NAMALWA (cell line): ENCODE results near the gene LEUTX.
"Not testable (repeated sequence)": the region's sequence is repeated elsewhere in the genome, so short reads cannot be mapped to it uniquely, and the experiment has no call there.

ENCODE experiments used
- DNase-seq: peaks from one replicate; pipeline ENCODE4 v3.0.0-alpha.2; 2015; ENCODE audit warnings: low spot score

The LEUTX gene, protein sequence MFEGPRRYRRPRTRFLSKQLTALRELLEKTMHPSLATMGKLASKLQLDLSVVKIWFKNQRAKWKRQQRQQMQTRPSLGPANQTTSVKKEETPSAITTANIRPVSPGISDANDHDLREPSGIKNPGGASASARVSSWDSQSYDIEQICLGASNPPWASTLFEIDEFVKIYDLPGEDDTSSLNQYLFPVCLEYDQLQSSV

DNA sequence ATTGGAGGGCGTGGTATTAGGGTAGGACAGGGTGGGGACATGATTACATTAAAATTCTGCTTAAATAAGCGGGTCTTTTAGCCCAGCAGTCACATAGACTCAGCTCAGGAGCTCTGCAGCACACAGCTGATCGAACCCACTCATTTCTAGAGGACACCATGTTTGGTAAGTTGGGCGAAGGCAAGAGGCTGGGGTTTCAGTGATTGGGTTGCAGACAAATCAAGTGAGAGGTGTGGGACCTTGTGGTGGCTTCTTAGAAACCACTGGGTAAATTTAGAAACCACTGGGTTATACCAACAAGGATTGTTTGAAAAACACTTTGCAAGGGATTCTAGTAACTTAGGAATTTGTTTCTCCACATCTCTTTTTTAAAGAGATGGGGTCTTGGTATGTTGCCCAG is at the start of gene LEUTX:
Gene LEUTX (plus strand): TSS at position 92 of the 400 bp plus-strand sequence. CDS start 67 bp downstream, at position 159.
- no peak for DNase-seq

DNA sequence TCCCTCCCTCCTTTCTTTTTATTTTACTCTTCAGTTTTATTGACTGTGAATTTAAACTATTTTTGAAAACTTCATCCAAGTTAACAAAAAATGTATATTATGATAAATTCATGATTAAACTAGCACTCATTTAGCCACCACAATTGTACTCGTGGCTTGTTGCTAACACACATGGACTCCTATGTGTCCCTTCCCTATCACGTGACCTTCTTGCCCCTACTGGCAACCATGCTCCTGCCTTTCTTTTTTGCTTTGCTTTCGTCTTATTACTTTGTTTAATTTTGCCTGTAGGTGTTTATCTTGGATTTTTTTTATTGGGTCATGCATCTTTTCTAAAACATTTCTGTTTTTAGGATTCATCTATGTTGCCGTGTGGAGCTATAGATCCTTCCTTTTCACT is 49.1 kb upstream of the LEUTX start:
- no peak for DNase-seq

DNA sequence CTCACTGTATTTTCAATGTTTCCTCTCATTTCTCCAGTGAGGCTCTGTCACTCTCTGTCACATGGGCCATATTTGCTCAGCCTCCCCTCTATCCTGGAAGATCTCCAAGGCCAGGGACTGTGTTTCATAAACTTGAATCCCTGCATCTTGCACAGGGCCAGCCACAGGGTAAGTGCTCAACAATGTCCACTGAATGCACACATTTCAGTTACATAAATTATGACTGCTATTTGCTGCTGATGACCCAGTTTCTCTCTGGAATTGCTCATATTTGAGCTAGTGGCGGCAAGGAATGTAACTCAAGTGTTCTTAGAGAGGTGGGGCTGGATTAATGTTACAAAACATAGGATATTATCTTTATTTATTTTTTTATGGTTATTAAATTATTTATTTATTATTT is 47.0 kb upstream of the LEUTX start:
- no peak for DNase-seq

DNA sequence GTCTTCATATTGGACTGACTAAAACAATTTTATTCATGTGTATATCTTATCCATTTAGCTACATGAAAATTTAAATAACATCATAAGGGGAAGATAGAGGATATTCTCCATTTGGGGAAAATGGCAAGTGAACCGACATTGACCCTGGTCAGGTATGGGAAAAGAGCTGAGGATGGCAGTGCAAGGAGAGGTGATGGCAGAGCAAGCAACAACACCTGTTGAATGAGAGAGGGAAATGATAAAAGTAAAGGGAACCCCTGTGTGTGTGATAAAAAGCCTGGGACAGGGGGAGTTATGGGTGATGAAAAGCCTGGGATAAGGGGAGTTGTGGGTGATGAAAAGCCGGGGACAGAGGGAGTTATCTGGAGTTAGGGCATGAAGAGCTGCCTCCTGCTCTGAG is 44.8 kb upstream of the LEUTX start:
- DNase-seq = no peak

DNA sequence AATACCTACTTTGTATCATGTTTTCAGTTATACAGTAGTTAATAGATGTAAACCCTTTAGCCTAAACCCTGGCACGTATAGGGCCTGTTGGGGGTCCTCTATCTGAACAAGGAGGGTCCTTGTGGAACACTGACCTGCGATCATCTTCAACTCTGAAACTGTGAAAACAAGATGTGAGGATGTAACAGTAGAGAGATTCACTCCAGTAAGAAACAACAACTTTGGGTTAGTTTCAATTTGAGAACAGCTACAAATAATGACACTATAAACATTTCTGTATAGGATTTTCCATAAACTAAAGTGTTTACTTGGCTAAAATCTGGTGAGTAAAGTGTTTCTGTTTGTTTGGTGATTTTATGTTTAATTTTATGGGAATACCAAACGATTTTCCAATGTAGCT is 43.0 kb upstream of the LEUTX start:
- no peak for DNase-seq

DNA sequence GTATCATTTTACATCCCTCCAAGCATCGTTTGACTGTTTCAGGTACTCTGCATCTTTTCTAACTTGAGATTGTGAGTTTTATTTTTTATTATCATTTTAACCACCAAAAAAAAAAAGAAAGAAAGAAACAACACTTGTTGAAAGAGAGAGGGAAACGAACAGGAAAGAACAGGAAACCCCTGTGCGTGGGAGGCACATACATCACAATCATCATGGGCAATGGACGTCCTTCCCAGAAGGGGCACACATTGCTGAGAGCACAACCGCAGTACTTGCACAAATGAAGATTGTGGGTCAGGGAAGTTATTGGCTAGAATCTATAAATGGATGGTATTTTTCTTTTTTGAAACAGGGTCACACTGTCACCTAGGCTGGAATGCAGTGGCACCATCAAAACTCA is 42.6 kb upstream of the LEUTX start:
- DNase-seq = no peak

DNA sequence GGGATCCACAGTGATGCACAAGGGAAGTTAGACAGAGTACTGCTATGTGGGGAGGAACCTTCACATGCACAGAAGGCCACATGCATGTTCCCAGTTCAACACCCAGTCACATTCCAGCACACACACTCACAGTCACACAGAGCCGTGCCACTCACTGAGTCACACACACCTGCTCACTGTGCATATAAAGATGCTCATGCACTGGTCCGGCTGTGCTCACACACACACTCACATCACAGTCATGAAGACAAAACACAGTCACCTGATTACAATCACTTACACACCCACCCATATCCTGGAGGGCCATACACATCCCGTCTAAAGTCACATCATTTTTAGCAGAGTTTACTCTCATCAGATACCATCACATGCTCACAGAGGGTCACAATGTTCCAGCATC is 41.3 kb upstream of the LEUTX start:
- DNase-seq = no peak

DNA sequence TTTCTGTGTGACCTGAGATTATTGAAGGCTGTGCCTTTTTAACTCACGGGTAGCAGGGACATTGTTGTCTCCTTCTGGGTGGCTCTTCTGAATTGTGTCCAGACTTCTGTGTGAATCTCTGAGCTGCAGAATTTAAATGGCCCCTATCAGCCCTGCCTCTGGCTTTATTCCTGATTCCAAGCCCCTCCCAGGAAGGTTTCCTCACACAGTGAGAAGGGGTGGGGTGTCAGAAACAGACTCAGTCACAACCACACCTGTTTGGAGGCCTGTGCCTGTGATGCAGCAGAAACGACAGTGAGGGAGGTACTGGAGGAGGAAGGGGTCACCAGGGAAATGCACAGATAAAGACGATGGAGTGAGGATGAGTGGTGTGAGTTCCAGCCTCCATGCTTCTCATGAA is 40.8 kb upstream of the LEUTX start, which contains the start of gene CLC:
Gene CLC (minus strand): TSS at position 139 of the 400 bp plus-strand sequence. CDS start 77 bp downstream, at position 62.
- DNase-seq = no peak

DNA sequence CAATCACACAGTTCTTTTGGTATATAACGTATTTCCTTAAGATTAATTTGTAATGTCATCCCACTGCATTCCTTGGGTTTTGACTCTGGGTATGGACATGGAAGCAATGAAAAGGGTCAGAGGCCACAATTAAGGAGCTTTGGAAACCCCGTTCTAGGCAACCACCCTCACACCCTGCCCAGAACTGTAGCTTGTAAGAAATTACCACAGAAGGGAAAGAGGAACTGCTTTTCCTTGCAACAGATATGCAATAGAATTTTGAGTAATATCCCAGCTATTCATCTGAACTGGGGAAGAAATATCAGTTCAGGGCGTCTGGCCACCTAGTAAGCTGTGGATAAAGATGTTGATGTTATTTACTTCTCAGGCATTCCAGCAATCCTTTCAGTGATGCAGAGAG is 39.8 kb upstream of the LEUTX start:
- no peak for DNase-seq

DNA sequence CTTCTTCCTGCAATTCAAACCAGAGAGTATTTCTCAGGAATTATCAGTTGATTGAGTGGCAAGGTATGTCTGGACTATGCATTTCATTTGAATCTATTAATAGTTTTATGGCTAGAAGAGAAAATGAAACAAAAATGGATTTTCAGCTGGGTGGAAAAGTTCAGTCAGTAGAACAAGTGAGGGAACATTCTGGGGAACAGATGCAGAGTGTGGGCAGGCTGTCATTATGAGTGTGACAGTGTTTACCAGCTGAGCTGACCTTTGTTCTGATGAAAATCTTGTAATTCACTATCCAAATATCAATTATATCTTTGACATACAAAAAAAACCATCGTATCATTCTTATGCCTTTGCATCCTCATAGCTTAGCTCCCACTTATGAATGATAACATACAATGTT is 38.3 kb upstream of the LEUTX start:
- DNase-seq = no peak

DNA sequence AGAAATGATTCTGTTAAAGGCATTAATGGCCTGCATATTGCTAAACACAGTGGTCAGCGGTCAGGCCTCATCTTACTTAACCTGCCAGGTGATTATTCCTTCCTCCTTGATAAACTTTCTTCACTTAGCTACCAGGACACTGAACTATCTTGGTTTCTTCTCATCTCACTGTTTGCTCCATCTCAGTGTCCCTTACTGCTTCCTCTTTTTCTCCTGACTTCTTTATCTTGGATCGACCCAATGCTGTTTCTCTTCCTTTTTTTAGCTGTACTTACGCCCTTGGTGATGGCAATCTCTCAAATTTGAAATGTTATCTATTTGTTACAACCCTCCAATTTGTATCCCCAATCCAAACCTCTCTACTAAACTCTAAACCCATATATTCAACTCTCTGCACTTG is 33.0 kb upstream of the LEUTX start:
- DNase-seq = no peak

DNA sequence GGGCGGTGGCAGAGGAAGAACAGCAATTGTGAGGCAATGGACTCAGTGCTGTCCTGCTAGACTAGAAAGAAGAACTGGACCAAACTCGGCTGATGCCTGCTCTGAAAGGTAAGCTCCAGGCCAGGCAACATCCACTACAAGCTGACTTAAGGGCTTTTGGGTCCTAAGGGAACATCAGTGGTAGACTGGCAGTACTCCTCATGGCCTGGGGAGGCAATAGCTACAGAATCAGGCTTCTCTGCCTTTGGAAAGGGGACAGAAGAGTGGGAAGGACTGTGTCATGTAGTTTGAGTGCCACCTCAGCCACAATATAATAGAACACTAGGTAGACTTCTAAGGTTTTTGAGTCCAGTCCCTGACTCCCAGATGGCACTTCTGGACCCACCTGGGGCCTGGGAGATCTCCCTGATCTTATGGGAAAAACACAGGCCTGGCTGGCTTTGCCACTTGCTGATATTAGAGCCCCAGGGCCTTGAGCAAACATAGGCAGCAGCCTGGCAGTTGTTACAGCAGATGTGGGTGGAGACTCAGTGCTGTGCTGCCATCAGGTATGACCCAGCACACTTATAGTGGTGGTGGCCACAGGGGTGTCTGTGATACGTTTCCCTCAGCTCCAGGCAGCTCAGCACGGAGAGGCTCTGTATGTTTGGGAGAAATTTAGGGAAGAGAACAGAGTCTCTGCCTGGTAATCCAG is 31.7 kb upstream of the LEUTX start:
- DNase-seq = no peak

DNA sequence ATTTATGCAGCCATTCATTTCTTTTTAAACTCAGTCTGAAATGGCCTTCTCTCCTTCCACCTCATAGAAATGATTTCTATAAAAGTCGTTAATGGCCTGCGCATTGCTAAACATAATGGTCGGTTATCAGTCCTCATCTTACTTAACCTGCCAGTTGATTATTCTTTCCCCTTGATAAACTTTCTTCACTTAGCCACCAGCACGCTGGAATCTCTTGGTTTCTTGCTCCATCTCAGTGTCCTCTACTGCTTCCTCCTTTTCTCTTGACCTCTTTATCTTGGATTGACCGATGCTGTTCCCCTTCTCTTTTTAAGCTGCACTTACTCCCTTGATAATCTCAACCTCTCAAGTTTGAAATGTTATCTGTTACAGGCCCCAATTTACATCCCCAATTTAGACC is 28.7 kb upstream of the LEUTX start:
- no peak for DNase-seq

DNA sequence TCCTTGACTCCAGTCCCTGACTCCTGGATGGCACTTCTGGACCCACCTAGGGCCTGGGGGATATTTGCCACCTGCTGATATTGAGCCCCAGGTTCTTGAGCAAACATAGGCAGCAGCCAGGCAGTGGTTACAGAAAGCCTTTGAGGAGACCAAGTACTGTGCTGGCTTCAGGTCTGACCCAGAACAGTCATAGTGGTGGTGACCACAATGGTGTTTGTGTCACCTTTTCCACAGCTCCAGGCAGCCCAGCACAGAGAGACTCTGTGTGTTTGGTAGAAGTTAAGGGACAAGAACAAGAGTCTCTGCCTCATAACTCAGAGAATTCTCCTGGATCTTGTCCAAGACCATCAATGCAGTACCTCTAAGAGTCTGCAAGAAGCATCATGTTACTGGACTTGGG is 26.3 kb upstream of the LEUTX start:
- DNase-seq = no peak

DNA sequence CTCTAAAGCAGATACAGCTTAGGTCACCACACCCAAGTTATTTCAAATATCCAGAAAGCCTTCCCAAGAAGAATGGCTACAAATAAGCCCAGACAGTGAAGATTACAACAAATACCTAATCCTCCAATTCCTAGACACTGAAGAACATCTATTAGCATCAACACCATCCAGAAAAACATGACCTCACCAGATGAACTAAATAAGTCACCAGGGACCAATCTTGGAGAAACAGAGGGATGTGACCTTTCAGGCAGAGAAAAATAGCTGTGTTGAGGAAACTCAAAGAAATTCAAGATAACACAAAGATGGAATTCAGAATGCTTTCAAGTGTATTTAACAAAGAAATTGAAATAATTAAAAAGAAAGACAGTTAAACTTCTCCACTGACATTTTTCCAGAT is 25.9 kb upstream of the LEUTX start:
- no peak for DNase-seq

DNA sequence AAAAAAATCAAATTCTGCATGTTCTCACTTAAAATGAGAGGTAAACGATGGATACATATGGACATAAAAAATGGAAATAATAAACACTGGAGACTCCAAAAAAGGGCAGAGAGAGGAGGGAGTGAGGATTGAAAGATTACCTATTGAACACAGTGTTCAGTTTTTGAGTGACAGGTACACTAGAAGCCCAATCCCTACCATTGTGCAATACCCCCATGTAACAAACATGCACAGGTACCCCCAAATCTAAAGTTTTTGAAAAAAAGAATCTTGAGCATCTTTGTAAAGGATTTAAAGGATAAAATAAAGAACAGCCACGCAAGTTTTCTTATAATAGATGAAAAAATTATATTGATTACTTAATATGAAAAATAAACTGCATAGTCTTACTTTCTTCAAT is 24.1 kb upstream of the LEUTX start:
- DNase-seq = no peak

DNA sequence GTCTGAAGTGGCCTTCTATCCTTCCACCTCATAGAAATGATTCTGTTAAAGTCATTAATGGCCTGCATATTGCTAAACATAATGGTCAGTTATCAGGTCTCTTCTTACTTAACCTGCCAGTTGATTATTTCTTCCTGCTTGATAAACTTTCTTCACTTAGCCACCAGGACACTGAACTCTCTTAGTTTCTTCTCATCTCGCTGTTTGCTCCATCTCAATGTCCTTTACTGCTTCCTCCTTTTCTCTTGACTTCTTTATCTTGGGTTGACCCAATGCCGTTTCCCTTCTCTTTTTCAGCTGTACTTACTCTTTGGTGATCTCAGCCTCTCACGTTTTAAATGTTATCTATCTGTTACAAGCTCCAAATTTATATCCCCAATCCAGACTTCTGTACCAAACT is 23.7 kb upstream of the LEUTX start:
- no peak for DNase-seq

DNA sequence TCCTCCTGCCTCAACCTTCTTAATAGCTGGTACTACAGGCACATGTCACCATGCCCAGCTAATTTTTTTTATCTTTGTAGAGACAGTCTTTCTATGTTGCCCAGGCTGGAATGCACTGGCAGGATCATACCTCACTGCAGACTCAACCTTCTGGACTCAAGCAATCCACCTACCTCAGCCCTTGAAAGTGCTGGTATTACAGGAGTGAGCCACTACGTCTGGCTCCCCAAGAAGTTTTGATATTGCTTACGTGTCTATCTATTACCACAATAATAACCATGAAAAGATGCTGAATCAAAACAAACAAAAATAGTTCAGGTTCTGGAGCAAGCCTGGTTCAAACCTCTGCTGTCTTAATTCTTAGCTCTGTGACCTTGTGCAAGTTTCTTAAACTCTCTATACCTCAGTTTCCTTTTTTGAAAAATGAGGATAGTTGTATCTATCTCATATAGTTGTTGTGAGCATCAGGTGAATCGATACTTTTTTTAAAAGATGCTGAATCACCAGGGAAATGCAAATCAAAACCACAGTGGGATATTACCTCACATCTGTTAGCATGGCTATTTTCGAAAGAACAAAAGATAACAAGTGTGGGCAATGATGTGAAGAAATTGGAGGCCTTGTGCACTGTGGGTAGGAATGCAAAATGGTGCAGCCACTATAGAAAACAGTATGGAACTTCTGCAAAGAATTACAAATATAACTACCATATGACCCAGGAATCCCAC is 19.0 kb upstream of the LEUTX start:
- DNase-seq = no peak

DNA sequence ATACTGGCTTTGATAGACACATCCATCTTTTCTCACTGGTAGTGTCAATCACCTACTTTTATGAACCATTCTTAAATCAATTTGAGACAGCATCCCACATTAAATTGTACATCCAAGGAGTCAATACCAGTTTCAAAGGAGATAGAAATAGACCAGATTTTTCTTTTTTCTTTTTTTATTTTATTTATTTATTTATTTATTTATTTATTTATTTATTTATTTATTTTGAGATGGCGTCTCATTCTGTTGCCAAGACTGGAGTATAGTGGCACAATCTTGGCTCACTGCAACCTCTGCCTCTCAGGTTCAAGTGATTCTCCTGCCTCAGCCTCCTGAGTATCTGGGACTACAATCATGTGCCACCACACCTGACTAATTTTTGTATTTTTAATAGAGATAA is 16.8 kb upstream of the LEUTX start:
- DNase-seq = not testable (repeated sequence)

DNA sequence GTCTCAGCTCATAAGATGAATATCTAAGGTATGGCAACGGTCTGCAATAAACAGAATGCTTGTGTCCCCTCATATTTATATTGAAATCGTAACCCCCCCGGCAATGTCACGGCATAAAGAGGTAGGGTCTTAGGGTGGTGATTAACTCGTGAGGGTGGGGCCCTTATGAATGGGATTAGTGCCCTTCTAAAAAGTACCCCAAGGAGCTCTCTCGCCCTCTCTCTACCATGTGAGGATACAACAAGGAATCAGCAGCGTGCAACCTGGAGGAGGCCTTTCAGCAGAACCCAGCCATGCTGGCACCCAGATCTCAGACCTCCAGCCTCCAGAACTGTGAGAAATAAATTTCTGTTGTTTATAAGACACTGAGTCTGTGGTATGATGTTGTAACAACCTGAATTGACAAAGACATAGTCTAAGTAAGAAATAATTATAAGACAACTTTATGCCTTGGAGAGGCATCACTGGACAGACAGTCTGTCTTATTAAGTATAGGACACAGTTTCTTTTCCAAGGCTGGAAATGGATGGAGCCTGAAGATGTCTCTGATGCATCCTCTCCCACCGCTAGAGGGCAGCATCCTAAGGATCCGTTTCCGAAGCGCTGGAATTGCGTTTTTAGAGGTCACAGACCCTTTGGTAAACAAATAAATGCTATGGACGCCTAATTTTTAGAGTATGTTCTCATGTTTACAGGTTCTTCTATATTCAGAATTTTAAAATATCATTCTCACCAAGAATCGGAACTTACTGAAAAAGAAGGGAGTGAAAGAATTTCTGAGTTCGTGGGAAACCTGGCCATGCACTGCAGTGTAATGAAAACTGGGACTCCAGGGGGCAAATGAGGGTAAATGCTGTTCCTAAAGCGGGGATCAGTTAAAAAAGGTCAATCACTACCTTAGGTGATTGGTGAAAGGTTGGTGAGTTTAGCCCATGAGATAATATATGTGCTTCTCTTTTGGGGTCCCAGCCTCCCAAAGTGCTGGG is 13.3 kb upstream of the LEUTX start:
- DNase-seq = peak; percentile 38

DNA sequence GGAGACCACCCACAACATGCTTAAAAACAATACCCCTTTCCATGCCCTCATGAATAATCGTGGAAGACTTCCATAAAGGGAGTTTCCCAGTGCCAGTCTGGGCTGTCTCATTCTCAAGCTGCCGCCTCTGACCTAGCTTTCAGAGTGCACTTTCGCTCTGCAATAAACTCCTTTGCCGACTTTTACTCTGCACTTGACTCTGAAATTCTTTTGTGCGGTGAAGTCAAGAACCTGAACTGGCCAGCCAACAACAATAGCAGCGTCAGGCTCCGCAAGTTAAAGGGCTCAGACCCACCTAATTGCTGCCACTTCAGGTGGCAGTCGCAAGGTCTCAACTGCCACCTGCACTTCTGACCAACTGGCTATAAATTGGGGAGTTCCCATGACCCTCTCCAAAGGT is 10.3 kb upstream of the LEUTX start:
- no peak for DNase-seq

DNA sequence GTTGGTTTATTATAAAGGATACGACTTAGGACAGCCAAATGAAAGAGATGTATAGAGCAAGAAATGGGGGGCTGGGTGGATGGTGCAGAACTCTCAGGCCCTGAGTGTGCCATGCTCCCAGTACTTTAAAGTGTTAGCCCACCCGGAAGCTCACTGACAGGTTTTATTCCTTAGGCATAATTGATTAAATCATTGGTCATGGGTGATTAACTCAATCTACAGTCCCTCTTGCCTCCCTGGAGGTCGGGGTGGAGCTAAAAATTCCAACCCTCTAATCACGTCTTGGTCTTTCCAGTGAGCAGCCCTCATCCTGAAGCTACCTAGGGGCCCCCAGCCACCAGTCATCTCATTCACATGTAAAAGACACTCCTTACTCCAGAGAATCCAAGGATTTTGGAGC is 9.9 kb upstream of the LEUTX start:
- DNase-seq = no peak
